ENCODE results near the gene CCDC28B. TPM values are rescaled to one million over a fixed set of nuclear protein-coding genes. Genes with fewer than 3 reads are reported as not detected.
A peak's percentile ranks its signal among the peaks of the same experiment; 100 is the strongest.

The CCDC28B gene
- total and polyA plus RNA-seq, 4 donors = 4.4 to 12.5 (median 5.7) TPM

DNA sequence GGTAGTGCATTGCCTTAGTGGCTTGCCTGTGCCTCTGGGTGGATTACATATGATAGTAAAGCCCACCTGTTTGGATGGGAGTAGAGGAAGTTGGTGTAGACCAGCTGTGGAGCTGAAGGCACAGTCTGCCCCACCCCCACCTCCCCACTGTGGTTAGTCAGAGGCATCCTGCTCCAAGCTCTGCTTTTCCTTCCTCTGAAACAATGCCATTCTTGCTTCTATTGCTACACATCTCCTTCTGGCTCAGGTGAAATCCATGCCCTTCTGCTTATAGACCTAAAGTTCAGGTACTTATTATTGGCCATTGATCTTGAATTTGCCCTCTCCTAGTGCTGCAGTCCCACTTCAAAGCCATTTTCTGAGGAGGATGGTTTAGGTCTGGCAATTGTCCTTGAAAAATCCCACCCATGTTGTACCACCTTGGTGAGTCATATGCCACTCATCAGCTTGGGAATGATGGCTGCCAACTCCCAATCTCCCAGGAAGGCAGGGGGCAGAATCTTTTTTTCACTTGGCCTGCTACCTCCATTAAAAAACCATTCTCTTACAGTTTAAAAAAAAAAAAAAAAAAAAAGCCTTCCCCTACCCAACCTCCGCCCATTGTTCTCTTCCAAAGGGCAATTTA is 27.7 kb upstream of the CCDC28B start:
- 93 to 100% methylated on average over 1 of the region's 1 CpG for WGBS, 2 donors
- TF ChIP-seq CTCF (IDR thresholded peaks at IDR 0.05; ENCODE audit: control extremely low read depth, extremely low read depth) = no peak
- no peaks in the 10 kb centered on the region for H3K27me3 ChIP-seq (ENCODE audit: control insufficient read depth in 3 of 3, insufficient read depth in 3 of 3, low read length in 2 of 3)
- no peak overlapping the region for H3K4me3 ChIP-seq
- DNase-seq (no peak), ATAC-seq (ENCODE audit: insufficient read depth, low FRiP score) (no peak)
- no peaks in the 10 kb centered on the region for H3K4me1 ChIP-seq (ENCODE audit: control insufficient read depth in 5 of 5, insufficient read depth in 5 of 5, low read length in 5 of 5)
- H3K27ac ChIP-seq (ENCODE audit: low read depth in 1 of 2, low read length in 1 of 2) = no peak overlapping the region
- peaks cover 20 to 34% (median 29%) of the 10 kb centered on the region in 4 donors for H3K36me3 ChIP-seq (ENCODE audit: control insufficient read depth in 4 of 4, insufficient read depth in 4 of 4, low read length in 4 of 4)
- H3K9ac ChIP-seq (ENCODE audit: insufficient read depth in 1 of 2, low read length in 2 of 2) = no peak overlapping the region
- H3K9me3 ChIP-seq (ENCODE audit: control insufficient read depth in 4 of 4, insufficient read depth in 3 of 4, low read length in 3 of 4) = no peaks in the 10 kb centered on the region

GRCh38 chr1:32178380-32179192 is 21.8 kb upstream of the CCDC28B start:
- no peak for TF ChIP-seq CTCF (IDR thresholded peaks at IDR 0.05; ENCODE audit: control extremely low read depth, extremely low read depth)
- DNase-seq (no peak), ATAC-seq (ENCODE audit: insufficient read depth, low FRiP score) (no peak)
- Histone ChIP-seq H3K4me3 (no peak overlapping the region), H3K9me3 (ENCODE audit: control insufficient read depth in 4 of 4, insufficient read depth in 3 of 4, low read length in 3 of 4) (no peaks in the 10 kb centered on the region), H3K27me3 (ENCODE audit: control insufficient read depth in 3 of 3, insufficient read depth in 3 of 3, low read length in 2 of 3) (no peaks in the 10 kb centered on the region), H3K9ac (ENCODE audit: insufficient read depth in 1 of 2, low read length in 2 of 2) (peak overlapping the region in 1 of 2 donors; percentile 65), H3K27ac (ENCODE audit: low read depth in 1 of 2, low read length in 1 of 2) (peak overlapping the region; percentile 96), H3K36me3 (ENCODE audit: control insufficient read depth in 4 of 4, insufficient read depth in 4 of 4, low read length in 4 of 4) (peaks cover 1 to 14% (median 4%) of the 10 kb centered on the region in 4 donors), H3K4me1 (ENCODE audit: control insufficient read depth in 5 of 5, insufficient read depth in 5 of 5, low read length in 5 of 5) (peaks cover 2 to 23% (median 11%) of the 10 kb centered on the region in 5 donors)
- WGBS, 2 donors = 59 to 74% methylated on average over 7 of the region's 7 CpGs

DNA sequence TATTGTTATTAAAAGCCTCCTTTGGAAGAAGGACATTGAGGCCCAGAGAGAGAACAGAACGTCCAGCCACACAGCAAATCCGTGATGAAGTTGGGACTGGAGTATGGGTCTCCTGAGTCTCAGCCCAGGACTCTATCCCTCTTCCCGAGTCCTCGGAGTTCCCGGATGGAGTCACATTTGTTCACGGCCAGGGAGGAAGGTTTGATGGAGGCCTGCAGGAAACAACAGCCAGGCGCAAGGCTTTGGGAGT is 21.3 kb upstream of the CCDC28B start:
- Histone ChIP-seq H3K4me3 (no peak overlapping the region), H3K4me1 (ENCODE audit: control insufficient read depth in 5 of 5, insufficient read depth in 5 of 5, low read length in 5 of 5) (peaks cover 2 to 23% (median 12%) of the 10 kb centered on the region in 5 donors), H3K27me3 (ENCODE audit: control insufficient read depth in 3 of 3, insufficient read depth in 3 of 3, low read length in 2 of 3) (no peaks in the 10 kb centered on the region), H3K36me3 (ENCODE audit: control insufficient read depth in 4 of 4, insufficient read depth in 4 of 4, low read length in 4 of 4) (peaks cover 0 to 13% (median 8%) of the 10 kb centered on the region in 4 donors), H3K9ac (ENCODE audit: insufficient read depth in 1 of 2, low read length in 2 of 2) (peak overlapping the region in 1 of 2 donors; percentile 65), H3K27ac (ENCODE audit: low read depth in 1 of 2, low read length in 1 of 2) (peak overlapping the region; percentile 96), H3K9me3 (ENCODE audit: control insufficient read depth in 4 of 4, insufficient read depth in 3 of 4, low read length in 3 of 4) (no peaks in the 10 kb centered on the region)
- WGBS, 2 donors = 14 to 26% methylated on average over 7 of the region's 7 CpGs
- ATAC-seq (ENCODE audit: insufficient read depth, low FRiP score) (peak; percentile 4), DNase-seq (no peak)
- TF ChIP-seq CTCF (IDR thresholded peaks at IDR 0.05; ENCODE audit: control extremely low read depth, extremely low read depth) = no peak

Data from lung (tissue), 12 donors.